Endothelial cell of umbilical vein (primary cell): ENCODE data around the gene NPM3.
A peak's percentile ranks its signal among the peaks of the same experiment; 100 is the strongest.

Source experiments
- EZH2 ChIP-seq: IDR thresholded peaks from 2 replicates; pipeline ENCODE4 v1.6.1; 2012; ENCODE audit warnings: borderline replicate concordance, low read depth, mild to moderate bottlenecking, moderate library complexity, low read length, inconsistent platforms; ENCODE audit not compliant: severe bottlenecking
- POLR2A ChIP-seq: IDR thresholded peaks from 2 replicates; pipeline ENCODE4 v1.6.1; 2012; ENCODE audit warnings: low read depth, mild to moderate bottlenecking, control low read depth, low read length
- TF ChIP-seq, protein P1 (sequence below), 2 donors: IDR thresholded peaks; 1 replicate in 1 of 2; 2 replicates in 1 of 2; pipeline ENCODE4 v1.5.1; 2011; ENCODE audit warnings: low read length in 2 of 2, mild to moderate bottlenecking in 2 of 2, moderate library complexity in 2 of 2, control low read depth in 1 of 2, inconsistent platforms in 1 of 2, low read depth in 1 of 2; ENCODE audit not compliant: insufficient read depth in 1 of 2; ENCODE audit errors: extremely low read depth in 1 of 2

DNA sequence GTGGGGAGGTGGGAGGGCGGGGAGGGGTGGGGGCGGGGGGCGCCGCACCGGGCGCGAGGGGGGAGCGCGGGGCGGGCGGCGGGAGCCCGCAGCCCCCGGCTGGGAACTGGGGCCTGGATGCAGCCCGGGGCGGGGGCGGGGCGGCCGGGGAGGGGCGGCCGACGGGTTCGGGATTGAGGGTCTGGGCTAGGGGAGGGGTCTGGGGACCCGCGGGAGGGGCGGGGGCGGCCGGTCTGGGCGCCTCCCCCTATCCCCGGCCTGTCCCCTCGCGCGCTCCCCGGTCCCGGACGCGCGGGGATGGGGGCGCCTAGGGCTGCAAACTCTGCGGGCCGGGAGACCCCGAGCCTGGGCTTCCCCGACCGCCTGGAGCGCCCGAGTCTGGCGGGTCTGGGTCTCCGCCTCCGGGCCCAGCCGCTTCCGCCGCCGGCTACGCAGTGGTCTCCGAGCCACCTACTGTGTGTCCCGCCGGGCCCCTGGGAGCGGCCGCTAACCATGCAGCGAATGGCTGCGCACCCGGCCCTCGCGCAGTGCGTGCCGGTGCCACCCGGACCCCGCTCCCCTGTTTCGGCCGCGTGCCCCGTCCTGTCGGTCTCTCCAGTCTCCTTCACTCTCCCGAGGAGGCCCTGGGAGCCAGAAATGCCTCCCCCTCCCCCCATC, 7.0 kb downstream of the NPM3 start:
- TF ChIP-seq, protein P1, sequence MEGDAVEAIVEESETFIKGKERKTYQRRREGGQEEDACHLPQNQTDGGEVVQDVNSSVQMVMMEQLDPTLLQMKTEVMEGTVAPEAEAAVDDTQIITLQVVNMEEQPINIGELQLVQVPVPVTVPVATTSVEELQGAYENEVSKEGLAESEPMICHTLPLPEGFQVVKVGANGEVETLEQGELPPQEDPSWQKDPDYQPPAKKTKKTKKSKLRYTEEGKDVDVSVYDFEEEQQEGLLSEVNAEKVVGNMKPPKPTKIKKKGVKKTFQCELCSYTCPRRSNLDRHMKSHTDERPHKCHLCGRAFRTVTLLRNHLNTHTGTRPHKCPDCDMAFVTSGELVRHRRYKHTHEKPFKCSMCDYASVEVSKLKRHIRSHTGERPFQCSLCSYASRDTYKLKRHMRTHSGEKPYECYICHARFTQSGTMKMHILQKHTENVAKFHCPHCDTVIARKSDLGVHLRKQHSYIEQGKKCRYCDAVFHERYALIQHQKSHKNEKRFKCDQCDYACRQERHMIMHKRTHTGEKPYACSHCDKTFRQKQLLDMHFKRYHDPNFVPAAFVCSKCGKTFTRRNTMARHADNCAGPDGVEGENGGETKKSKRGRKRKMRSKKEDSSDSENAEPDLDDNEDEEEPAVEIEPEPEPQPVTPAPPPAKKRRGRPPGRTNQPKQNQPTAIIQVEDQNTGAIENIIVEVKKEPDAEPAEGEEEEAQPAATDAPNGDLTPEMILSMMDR (IDR thresholded peaks at IDR 0.05; ENCODE audit: extremely low read depth in 1 of 2, insufficient read depth in 1 of 2, low read depth in 1 of 2, low read length in 2 of 2), result no peak
- peak; percentile 97 for TF ChIP-seq EZH2
- TF ChIP-seq POLR2A, result no peak
